Mesothelial cell of epicardium (in vitro differentiated cells): ENCODE results near the gene NFKB1. TPM values are rescaled to one million over a fixed set of nuclear protein-coding genes. Genes with fewer than 3 reads are reported as not detected.
A peak's percentile ranks its signal among the peaks of the same experiment; 100 is the strongest.

Experiments used
- DNase-seq, 2 experiments: peaks; one replicate each; pipeline ENCODE4 v3.0.0; 2021; ENCODE audit warnings: low spot score in 2 of 2; ENCODE audit not compliant: unreplicated experiment in 2 of 2
- H3K27ac Mint-ChIP-seq: 2 replicates; pipeline ENCODE4 v1.8.0; 2021; ENCODE audit warnings: mixed read lengths
- H3K27me3 Mint-ChIP-seq: 2 replicates; pipeline ENCODE4 v1.8.0; 2021; ENCODE audit warnings: low read depth, mixed read lengths
- H3K36me3 Mint-ChIP-seq: 2 replicates; pipeline ENCODE4 v1.8.0; 2021; ENCODE audit warnings: mixed read lengths
- H3K4me1 Mint-ChIP-seq: 2 replicates; pipeline ENCODE4 v1.8.0; 2021; ENCODE audit warnings: mixed read lengths
- H3K4me3 Mint-ChIP-seq: 2 replicates; pipeline ENCODE4 v1.8.0; 2021; ENCODE audit warnings: mild to moderate bottlenecking, moderate library complexity, mixed read lengths
- H3K9me3 Mint-ChIP-seq: 2 replicates; pipeline ENCODE4 v1.8.0; 2021; ENCODE audit warnings: mixed read lengths
- CTCF ChIP-seq: fragments of 200-600 bp; sonication (generic); IDR thresholded peaks from one replicate; pipeline ENCODE4 v1.5.0; 2021; ENCODE audit warnings: antibody characterized with exemption; ENCODE audit not compliant: unreplicated experiment
- total RNA-seq: library from RNA; stranded (reverse); gene quantifications from 3 replicates; pipeline ENCODE4 v1.2.1, GENCODE V29; 2021

The NFKB1 gene
- total RNA-seq, 1 donor from 2014 or later, result 30.9 TPM

DNA sequence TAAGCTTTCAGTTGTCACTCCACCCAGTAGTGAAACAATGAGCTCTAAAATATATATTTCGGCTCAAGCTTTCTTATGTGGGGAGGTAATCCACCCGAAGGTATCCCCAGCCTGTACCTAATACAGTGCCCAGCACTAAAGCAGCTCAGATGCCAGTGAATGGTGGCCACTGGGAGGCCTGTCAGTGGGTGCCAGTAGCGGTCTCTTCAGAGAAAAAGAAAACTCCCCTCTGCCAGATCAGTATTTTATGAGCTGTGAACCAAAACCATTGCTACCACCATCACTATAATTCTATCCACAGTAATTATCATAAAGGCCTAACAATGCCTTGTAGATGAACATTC is 835 bp upstream of the NFKB1 start:
- Mint-ChIP-seq H3K27me3 (no peaks in the 10 kb centered on the region), H3K36me3 (no peaks in the 10 kb centered on the region), H3K4me1 (peaks cover 50% of the 10 kb centered on the region), H3K9me3 (no peaks in the 10 kb centered on the region), H3K4me3 (peak overlapping the region; percentile 62), H3K27ac (peak overlapping the region; percentile 89)
- DNase-seq, result no peak
- TF ChIP-seq CTCF, result no peak

DNA sequence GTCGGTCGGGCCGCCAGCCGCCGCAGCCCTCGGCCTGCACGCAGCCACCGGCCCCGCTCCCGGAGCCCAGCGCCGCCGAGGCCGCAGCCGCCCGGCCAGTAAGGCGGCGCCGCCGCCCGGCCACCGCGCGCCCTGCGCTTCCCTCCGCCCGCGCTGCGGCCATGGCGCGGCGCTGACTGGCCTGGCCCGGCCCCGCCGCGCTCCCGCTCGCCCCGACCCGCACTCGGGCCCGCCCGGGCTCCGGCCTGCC is 213 bp downstream of the NFKB1 start:
- H3K27me3 Mint-ChIP-seq, result no peaks in the 10 kb centered on the region
- H3K4me1 Mint-ChIP-seq, result peaks cover 51% of the 10 kb centered on the region
- TF ChIP-seq CTCF, result no peak
- no peaks in the 10 kb centered on the region for H3K36me3 Mint-ChIP-seq
- peak overlapping the region; percentile 94 for H3K4me3 Mint-ChIP-seq
- H3K27ac Mint-ChIP-seq, result no peak overlapping the region
- no peak for DNase-seq
- no peaks in the 10 kb centered on the region for H3K9me3 Mint-ChIP-seq

- Mint-ChIP-seq H3K27ac (peak overlapping the region; percentile 99), H3K4me3 (peak overlapping the region; percentile 94), H3K36me3 (no peaks in the 10 kb centered on the region), H3K27me3 (no peaks in the 10 kb centered on the region), H3K4me1 (peaks cover 45% of the 10 kb centered on the region), H3K9me3 (no peaks in the 10 kb centered on the region)
- no peak for TF ChIP-seq CTCF
- DNase-seq, result no peak
Measured at GRCh38 chr4:102502543-102502818, 1.3 kb downstream of the NFKB1 start.

- peaks cover 41% of the 10 kb centered on the region for H3K4me1 Mint-ChIP-seq
- H3K4me3 Mint-ChIP-seq, result peak overlapping the region; percentile 94
- TF ChIP-seq CTCF, result no peak
- peak overlapping the region; percentile 99 for H3K27ac Mint-ChIP-seq
- H3K27me3 Mint-ChIP-seq, result no peaks in the 10 kb centered on the region
- DNase-seq, result no peak
- H3K9me3 Mint-ChIP-seq, result no peaks in the 10 kb centered on the region
- H3K36me3 Mint-ChIP-seq, result no peaks in the 10 kb centered on the region
Measured at GRCh38 chr4:102503301-102503746, 2.2 kb downstream of the NFKB1 start.

DNA sequence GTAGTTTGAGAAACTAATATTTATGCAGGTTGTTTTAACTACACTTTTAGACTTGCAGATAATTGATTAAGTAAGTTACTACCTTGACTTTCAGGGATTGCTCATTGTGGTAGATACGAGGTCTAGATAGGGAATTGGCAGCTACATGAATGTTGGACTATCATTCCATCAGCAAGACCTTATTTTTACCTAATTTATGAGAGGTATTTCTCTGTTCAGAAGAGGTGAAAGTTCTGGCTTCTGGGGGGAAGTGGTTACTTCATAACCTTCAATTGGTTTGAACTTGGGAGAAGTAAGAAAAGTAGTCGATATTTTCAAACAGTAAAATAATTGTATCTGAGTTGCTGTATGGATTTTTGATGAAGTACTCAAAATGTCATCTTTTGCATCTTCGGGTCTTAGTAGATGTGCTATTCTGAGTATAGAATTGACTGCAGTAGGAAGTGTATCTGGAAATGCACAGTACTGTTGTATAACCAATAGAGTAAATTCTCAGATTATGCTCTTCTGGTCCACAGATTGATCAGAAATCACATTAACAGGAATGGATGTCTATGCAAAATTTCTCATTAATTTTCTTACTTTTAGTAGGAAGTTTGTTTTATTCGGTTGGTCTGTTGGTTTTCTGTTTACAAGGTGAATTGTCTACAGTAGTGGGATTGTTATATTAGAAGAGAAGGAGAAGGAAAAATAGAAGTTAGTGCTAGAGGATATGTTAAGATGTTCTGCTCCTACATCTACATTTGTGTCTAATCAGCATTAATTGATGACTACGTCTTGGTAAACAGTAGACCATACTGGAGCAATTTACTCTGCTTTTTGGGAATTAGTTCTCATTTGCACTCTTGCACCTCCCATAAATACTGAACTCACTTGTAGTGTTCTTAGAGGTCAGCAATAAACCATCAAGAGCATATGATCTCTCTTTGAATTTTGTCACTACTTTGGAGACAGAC is 3.0 kb downstream of the NFKB1 start:
- H3K4me1 Mint-ChIP-seq, result peaks cover 41% of the 10 kb centered on the region

More for the DNA sequence above, 3.0 kb downstream of the NFKB1 start:
- no peak for DNase-seq
- no peaks in the 10 kb centered on the region for H3K36me3 Mint-ChIP-seq
- peak overlapping the region; percentile 94 for H3K4me3 Mint-ChIP-seq
- H3K27ac Mint-ChIP-seq, result peak overlapping the region; percentile 99
- no peaks in the 10 kb centered on the region for H3K9me3 Mint-ChIP-seq
- no peak for TF ChIP-seq CTCF
- no peaks in the 10 kb centered on the region for H3K27me3 Mint-ChIP-seq
